Head of caudate nucleus (tissue), 42 donors: ENCODE results near the gene DYNC1H1.

Experiments
- DNase-seq, 42 donors: peaks; one replicate each; pipeline versions ENCODE4 v3.0.0 to v3.0.0-alpha.2; 2020 to 2021; ENCODE audit warnings: mixed read lengths in 7 of 42
- intact Hi-C: fragments of 100-400 bp; cut with DNase I; formaldehyde crosslinking; loops from one replicate; pipeline ENCODE4 v1.15.0; 2022

The DYNC1H1 gene

GRCh38 chr14:101964297-101965180, at the start of gene DYNC1H1:
Gene DYNC1H1 (plus strand): TSS chr14:101964573. CDS start chr14:101964692, 119 bp downstream.
- intact Hi-C loops: loop anchor here (2.0 to 10.0 kb wide), 5 partner anchors 16 to 350 kb away; partner anchors contain the start of genes PPP2R5C and ZNF839
- peak; percentile 87 to 97 (median 94) for DNase-seq

- intact Hi-C loops: no loop called here
- DNase-seq: peak in 1 of 42 donors; percentile 37
Observed at GRCh38 chr14:101915871-101916815, 48.2 kb upstream of the DYNC1H1 start.

GRCh38 chr14:101916816-101917412, 47.5 kb upstream of the DYNC1H1 start:
- intact Hi-C loops: no loop called here
- peak in 1 of 42 donors; percentile 40 for DNase-seq

GRCh38 chr14:101917413-101918017, 46.9 kb upstream of the DYNC1H1 start:
- intact Hi-C loops: no loop called here
- peak in 1 of 42 donors; percentile 39 for DNase-seq

GRCh38 chr14:101918065-101918989, 46.0 kb upstream of the DYNC1H1 start:
- DNase-seq: no peak
- intact Hi-C loops: no loop called here

- intact Hi-C loops: no loop called here
- DNase-seq: no peak
Observed at GRCh38 chr14:101920271-101920670, 44.1 kb upstream of the DYNC1H1 start.

- peak in 1 of 42 donors; percentile 26 for DNase-seq
- intact Hi-C loops: no loop called here
Observed at GRCh38 chr14:101922866-101923265, 41.5 kb upstream of the DYNC1H1 start.

- intact Hi-C loops: no loop called here
- DNase-seq: peak in 1 of 42 donors; percentile 27
Observed at GRCh38 chr14:101925152-101925551, 39.2 kb upstream of the DYNC1H1 start.

GRCh38 chr14:101926085-101926484, 38.3 kb upstream of the DYNC1H1 start:
- intact Hi-C loops: no loop called here
- DNase-seq: peak in 23 of 42 donors; percentile 15 to 73 (median 47)

- peak in 1 of 42 donors; percentile 10 for DNase-seq
- intact Hi-C loops: no loop called here
Observed at GRCh38 chr14:101926620-101927019, 37.8 kb upstream of the DYNC1H1 start.

GRCh38 chr14:101927859-101928258, 36.5 kb upstream of the DYNC1H1 start:
- intact Hi-C loops: no loop called here
- peak in 37 of 42 donors; percentile 27 to 82 (median 53) for DNase-seq

GRCh38 chr14:101928415-101928841, 35.9 kb upstream of the DYNC1H1 start:
- intact Hi-C loops: no loop called here

GRCh38 chr14:101929096-101929495, 35.3 kb upstream of the DYNC1H1 start:
- intact Hi-C loops: no loop called here
- DNase-seq: peak in 1 of 42 donors; percentile 28

More at GRCh38 chr14:101928415-101928841, 35.9 kb upstream of the DYNC1H1 start:
- DNase-seq: peak in 1 of 42 donors; percentile 24

- intact Hi-C loops: no loop called here
- DNase-seq: peak in 1 of 42 donors; percentile 27
Observed at GRCh38 chr14:101929946-101930345, 34.4 kb upstream of the DYNC1H1 start.

GRCh38 chr14:101932673-101933072, 31.7 kb upstream of the DYNC1H1 start:
- intact Hi-C loops: no loop called here
- peak in 1 of 42 donors; percentile 14 for DNase-seq

GRCh38 chr14:101933209-101933608, 31.2 kb upstream of the DYNC1H1 start:
- DNase-seq: peak in 1 of 42 donors; percentile 22
- intact Hi-C loops: no loop called here

GRCh38 chr14:101934601-101935150, 29.7 kb upstream of the DYNC1H1 start:
- intact Hi-C loops: no loop called here
- DNase-seq: peak in 1 of 42 donors; percentile 25
